NCI-H510A (cell line): Measurements from ENCODE around the gene NID1.

Source experiments
- DNase-seq: peaks from one replicate; lab custom pipeline; 2025; lab: John Stamatoyannopoulos, UW

The NID1 gene, protein sequence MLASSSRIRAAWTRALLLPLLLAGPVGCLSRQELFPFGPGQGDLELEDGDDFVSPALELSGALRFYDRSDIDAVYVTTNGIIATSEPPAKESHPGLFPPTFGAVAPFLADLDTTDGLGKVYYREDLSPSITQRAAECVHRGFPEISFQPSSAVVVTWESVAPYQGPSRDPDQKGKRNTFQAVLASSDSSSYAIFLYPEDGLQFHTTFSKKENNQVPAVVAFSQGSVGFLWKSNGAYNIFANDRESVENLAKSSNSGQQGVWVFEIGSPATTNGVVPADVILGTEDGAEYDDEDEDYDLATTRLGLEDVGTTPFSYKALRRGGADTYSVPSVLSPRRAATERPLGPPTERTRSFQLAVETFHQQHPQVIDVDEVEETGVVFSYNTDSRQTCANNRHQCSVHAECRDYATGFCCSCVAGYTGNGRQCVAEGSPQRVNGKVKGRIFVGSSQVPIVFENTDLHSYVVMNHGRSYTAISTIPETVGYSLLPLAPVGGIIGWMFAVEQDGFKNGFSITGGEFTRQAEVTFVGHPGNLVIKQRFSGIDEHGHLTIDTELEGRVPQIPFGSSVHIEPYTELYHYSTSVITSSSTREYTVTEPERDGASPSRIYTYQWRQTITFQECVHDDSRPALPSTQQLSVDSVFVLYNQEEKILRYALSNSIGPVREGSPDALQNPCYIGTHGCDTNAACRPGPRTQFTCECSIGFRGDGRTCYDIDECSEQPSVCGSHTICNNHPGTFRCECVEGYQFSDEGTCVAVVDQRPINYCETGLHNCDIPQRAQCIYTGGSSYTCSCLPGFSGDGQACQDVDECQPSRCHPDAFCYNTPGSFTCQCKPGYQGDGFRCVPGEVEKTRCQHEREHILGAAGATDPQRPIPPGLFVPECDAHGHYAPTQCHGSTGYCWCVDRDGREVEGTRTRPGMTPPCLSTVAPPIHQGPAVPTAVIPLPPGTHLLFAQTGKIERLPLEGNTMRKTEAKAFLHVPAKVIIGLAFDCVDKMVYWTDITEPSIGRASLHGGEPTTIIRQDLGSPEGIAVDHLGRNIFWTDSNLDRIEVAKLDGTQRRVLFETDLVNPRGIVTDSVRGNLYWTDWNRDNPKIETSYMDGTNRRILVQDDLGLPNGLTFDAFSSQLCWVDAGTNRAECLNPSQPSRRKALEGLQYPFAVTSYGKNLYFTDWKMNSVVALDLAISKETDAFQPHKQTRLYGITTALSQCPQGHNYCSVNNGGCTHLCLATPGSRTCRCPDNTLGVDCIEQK

DNA sequence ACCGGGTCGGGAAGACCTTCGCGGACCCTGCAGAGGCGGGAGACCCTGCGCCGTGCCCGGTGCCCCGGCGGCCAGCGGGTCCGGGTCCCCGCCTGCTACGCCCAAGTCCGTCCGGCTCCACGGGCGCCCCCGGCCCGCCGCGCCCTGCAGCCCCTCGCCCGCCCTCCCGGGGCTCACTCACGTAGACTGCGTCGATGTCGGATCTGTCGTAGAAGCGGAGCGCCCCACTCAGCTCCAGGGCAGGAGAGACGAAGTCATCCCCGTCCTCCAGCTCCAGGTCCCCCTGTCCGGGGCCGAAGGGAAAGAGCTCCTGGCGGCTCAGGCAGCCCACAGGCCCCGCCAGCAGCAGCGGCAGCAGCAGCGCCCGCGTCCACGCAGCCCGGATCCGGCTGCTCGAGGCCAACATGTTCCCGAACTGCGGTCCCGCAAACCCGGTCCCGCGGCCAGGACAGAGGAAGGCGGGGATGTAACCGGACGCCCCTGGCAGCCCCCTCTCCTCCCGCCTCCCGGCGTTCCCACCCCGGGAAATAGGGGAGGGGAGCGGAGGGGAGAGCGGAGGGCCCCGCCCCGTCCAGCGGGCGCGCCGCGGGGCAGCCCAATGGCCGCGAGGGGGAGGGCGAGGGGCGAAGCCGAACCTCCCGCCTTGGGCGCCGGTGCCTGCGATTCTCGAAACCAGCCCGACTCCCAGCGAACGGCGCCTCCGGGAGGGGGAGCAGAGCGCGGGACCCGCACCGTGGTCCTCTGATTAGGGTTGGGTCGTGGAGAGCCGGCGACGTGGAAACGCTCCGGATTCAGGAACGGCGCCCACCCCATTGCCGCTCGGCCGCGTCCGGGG, at the start of gene NID1:
NID1 (minus strand) TSS at position 417 of the 835 bp plus-strand sequence; CDS start at position 406, 11 bp downstream.
- DNase-seq = no peak

DNA sequence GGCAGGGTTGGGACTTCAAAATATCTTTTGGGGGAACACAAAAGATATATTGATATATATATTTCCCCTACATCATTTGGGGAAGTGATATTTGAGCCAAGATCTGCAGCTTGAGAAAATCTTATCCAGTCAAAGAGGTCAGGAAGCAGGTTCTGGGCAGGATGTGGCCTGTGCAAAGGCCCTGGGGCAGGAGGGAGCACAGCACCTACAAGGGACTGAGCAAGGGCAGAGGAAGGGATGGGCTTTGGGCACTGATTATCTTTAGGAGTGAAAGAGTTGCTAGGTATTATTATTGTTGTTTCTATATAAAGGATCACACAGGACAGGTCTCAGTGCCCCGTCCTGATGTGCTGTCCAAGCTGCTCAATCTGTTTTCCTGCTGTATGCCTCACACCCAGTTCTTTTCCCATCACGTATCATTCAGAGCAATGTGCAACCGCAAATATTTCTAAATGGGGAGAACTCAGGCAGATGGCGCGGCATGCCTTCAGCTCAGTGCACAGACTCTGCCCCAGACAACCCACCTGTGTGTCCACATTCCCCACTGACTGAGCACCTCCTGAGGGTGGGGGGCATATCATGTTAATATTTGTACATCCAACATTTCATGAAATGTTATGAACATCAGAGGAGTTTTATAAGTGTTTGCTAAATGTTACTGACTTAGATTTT, 49.3 kb upstream of the NID1 start:
- no peak for DNase-seq

DNA sequence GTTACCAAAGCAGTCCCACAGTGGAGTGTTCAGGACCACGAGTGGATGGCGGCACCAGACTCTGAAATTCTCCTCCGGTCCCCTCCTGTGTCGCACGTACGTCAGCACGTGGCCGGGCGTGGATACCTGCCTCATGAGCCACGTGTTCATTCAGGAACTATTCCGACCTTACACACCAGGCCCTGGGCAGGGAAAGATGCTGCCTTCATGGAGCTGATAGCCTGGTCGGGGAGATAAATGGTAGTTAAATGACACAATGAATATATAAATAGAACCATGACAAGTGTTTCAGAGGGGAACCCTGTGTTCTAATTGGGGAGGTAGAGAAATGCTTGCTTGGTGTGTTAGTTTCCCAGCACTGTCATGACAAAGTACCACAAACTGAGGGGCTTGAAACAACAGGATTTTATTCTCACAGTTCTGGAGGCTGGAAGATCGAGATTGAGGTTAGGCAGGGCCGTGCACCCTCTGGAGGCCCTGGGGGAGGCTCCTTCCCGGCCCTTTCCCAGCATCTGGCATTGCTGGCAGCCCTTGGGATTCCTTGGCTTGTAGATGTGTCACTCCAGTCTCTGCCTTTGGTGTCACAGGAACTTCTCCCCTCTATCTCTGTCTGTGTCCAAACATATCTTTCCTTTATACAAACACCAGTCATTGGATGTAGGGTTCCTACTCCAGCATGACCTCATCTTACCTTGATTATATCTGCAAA, 48.6 kb upstream of the NID1 start:
- no peak for DNase-seq

DNA sequence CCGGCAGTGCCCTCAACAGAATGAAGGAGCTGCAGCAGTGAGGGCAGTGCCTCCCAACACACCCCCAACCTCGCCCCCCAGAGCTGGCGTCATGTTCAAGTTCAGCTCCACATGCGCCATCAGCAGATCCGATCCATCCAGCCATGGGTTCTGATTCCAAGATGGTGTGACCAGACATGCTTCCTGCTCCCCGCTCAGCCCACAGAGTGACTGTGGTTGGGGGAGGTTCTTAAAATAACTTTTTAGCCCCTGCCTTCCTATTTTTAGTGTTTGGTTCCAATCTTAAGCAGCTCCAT, 47.4 kb upstream of the NID1 start:
- DNase-seq = no peak

DNA sequence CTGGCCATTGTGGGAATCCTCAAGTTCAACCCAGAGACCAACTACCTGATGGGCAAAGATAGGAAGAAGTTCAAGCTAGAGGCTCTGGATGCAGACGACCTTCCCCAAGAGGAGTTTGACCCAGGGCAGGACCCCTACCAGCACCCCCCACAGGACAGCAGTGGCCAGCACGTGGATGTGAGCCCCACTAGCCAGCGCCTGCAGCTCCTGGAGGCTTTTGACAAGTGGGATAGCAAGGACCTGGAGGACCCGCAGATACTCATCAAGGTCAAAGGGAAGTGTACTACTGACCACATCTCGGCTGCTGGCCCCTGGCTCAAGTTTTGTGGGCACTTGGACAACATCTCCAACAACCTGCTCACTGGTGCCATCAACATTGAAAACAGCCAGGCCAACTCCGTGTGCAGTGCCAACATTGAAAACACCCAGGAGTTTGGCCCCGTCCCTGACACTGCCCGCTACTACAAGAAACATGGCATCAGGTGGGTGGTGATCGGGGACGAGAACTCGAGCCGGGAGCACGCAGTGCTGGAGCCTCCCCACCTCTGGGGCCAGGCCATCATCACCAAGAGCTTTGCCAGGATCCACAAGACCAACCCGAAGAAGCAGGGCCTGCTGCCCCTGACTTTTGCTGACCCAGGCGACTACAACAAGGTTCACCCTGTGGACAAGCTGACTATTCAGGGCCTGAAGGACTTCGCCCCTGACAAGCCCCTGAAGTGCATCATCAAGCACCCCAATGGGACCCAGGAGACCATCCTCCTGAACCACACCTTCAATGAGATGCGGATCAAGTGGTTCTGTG, 46.8 kb upstream of the NID1 start:
- DNase-seq = no peak

DNA sequence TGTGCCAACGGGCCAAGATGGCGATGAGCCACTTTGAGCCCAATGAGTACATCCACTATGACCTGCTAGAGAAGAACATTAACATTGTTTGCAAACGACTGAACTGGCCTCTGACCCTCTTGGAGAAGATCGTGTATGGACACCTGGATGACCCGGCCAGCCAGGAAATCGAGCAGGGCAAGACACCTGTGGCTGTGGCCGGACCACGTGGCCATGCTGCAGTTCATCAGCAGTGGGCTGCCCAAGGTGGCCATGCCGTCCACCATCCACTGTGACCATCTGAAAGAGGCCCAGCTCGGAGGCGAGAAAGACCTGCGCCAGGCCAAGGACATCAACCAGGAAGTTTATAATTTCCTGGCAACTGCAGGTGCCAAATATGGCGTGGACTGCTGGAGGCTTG, 45.2 kb upstream of the NID1 start:
- no peak for DNase-seq

DNA sequence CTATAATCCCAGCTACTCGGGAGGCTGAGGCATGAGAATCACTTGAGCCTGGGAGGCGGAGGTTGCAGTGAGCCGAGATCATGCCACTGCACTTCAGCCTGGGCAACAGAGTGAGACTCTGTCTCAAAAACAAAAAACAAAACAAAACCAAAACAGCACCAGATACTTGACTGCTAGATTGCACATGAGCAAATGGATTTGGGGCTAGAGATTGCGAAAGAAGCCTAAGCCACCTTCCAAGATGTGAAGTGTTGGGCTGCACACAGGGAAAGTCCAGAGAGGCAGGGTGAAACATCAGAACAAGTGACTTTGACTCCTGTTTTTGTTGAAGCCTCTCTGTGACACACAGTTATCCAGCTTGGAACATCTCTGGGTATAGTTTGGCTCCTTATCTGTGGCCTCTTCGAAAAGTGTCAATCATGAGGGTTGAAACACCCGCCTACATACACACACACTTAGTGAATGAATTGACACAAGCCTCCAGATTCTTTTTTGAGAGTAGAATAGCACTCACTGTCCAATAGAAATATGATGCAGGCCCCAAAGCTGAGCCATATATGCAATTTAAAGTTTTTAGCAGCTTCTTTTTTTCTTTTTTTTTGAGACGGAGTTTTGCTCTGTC, 43.2 kb upstream of the NID1 start:
- no peak for DNase-seq

DNA sequence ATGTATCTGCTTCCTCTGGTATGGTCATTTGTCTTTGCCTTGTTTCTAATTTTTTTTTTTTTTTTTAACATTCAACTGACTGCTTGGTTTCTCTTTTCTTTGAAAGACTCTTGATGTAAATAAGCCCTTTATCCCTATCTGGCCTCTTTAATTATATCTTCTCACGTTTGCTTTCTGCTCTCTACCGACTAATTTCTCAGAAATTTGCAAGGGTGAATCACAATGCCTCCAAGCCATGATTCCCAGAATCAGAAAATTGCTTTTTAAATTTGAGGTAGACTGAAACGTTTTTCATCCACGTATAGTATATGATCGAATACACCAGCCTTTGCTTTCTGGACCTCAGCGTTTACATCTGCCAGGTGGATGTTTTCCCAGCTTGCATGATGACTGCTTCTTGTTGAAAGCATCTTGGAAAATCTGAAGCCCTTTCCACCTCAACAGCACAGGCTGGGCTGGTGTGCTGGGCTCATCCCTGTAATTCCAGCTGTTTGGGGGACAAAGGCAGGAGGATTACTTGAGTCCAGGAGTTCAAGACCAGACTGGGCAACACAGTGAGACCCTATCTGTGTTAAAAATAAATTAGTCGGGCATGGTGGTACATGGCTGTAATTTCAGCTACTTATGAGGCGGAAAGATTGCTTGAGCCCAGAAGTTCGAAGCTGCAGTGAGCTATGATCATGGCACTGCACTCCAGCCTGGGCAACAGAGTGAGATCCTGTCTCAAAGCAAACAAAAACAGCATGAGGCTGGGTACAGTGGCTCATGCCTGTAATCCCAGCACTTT, 42.4 kb upstream of the NID1 start:
- no peak for DNase-seq

DNA sequence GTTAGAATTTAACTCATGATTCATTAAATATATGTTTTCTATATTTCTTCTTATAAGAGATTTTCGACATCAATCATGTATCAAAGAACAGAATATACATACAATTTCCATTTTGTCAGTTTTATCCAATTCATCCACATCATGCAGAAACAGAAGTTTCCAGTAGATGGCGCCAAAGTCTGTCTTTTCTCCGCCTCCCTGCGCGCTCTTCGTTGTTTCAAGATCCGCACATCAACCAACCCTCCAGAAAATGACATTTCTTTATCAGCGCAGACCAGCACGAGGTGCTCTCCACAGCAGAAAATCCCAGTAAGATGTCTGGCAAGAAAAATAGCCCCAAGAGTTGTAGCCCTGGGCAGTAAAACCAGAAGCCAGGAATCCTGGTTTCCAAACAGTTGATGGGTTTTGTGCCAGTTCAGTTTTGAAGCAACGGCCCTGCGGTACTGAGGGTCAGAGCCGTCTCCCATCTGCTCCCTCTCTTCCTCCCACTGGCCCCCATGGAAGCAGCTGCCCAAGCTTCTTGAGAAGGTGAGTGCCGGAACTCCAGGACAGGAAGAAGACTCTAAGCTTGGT, 38.8 kb upstream of the NID1 start:
- DNase-seq = no peak

DNA sequence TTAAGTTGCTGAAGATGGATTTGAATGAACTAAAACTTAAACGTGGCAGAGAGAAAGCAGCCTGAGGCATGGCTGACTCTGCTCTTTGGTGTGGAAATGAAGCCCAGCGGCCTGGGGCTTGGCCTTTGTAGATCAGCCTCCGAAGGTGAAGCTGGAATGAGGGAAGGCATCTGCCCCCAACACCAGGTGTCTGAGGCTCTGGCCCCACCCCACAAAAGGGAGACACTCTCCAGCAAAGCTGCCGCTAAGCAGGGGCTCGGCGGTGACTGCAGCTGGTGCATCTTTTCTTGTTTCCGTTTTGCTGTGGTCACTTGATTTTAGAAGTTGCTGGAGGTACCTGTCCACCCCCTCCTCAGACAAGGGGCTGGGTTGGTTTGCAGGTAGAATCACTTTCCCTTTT, 38.2 kb upstream of the NID1 start:
- DNase-seq = no peak

DNA sequence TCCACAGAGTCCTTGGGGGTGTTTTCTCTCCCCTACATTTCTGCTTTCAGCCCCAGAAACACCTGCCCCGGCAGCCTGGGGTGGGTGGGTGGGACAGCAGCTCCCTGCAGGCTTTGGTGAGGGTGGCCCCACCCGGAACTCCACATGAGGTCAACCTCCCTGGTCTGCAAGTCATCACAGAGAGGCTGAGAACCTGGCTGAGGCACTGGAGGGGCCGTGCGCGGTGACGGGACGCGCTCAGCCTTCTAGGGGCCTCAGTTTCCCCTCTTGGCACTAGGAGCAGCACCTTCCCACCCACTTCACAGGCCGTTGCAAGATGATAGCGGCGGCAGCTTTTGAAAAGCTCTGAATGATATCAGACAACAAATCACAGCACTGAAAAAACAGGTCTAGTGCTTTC, 37.7 kb upstream of the NID1 start:
- no peak for DNase-seq

DNA sequence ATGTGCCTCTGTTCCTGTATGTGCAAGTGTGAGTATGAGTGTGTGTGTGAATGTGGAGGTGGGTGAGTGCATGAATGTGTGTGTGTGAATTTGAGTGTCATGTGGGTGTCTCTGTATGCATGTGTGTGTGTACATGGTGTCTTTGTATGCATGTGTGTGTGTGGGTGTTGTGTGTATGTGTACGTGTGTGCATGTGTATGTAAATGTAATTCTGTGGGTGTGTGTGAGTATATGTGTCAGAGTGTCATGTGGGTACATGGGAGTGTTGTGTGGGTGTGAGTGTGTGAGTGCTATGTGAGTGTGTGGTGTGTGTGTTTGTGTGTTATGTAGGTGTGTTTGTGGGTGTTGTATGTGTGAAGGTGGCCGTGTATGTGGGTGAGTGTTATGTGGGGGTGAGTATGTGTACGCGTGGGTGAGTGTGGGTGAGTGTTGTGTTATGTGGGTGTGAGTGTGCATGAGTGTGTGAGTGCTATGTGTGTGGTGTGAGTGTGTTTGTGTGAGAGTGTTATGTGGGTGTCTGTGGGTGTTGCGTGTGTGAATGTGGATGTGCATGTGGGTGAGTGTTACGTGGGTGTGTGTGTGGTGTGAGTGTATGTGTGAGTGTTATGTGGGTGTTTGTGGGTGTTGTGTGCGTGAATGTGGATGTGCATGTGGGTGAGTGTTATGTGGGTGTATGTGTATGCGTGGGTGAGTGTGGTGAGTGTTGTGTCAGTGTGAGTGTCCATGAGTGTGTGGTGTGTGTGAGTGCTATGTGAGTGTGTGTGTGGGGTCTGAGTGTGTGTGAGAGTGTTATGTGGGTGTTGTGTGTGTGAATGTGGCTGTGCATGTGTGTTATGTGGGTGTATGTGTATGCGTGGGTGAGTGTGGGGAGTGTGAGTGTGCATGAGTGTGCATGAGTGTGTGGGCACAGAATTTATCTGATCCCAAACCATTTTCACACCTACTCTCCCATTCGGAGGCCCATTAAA, 36.6 kb upstream of the NID1 start:
- DNase-seq = no peak

DNA sequence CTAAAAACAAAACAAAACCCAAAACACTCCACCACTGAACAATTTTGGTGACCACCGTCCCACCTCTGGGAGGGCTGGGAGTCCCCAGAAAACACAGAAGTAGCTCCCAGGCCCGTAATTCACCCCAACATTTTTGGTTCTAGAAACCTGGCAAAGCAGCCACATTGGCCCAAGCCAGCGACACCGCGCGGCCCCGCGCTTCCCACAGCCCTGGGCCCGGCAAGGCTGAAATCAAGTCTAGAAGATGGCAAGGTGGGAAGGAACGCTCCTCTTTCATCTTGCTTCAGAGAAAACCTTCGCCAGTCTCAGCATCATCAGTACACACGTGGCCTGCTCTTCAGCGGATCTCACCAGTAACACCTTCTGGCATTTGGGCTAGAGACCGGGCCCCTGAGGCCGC, 35.9 kb upstream of the NID1 start:
- DNase-seq = no peak

DNA sequence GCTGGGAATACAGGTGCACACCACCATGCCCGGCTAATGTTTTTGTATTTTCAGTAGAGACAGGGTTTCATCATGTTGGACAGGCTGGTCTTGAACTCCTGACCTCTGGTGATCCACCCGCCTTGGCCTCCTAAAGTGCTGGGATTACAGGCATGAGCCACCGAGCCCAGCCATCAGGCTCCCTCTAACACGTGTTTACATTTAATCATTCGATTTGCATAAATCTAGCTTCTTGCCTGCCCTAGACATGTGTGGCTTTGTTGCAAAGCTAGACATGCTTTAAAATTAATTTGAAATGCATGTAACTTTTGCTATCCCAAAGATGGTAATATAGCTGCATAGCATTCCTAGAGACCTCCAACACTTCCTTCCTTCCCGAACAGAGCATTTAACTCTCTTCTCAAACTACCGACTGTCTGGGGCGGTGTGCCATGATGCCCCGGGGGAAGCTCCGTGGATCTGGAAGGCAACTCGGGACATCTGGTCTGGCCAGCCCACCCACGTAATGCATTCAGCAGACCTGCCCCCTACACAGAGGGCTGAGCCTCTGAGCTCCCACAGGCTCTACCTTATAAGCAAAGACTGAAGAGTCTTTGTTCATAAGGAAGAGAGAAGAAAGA, 34.6 kb upstream of the NID1 start:
- DNase-seq = no peak

DNA sequence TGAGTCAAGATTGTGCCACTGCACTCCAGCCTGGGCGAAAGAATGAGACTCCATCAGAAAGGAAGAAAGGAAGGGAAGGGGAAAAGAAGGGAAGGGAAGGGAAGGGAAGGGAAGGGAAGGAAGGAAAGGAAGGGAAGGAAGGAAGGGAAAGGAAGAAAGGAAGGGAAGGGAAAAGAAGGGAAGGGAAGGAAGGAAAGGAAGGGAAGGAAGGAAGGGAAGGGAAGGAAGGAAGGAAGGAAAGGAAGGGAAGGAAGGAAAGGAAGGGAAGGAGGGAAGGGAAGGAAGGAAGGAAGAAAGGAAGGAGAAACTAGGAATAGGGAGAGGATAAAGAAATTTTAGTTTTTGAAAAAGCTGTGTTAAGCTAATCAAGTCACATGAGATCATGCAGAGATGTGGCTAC, 33.4 kb upstream of the NID1 start:
- no peak for DNase-seq
